ENCODE measurements around the gene MSI2. TPM values are rescaled to one million over a fixed set of nuclear protein-coding genes. Genes with fewer than 3 reads are reported as not detected.

The MSI2 gene
- total RNA-seq, 4 donors from 2014 or later = 27.3 to 50.4 (median 36.8) TPM

DNA sequence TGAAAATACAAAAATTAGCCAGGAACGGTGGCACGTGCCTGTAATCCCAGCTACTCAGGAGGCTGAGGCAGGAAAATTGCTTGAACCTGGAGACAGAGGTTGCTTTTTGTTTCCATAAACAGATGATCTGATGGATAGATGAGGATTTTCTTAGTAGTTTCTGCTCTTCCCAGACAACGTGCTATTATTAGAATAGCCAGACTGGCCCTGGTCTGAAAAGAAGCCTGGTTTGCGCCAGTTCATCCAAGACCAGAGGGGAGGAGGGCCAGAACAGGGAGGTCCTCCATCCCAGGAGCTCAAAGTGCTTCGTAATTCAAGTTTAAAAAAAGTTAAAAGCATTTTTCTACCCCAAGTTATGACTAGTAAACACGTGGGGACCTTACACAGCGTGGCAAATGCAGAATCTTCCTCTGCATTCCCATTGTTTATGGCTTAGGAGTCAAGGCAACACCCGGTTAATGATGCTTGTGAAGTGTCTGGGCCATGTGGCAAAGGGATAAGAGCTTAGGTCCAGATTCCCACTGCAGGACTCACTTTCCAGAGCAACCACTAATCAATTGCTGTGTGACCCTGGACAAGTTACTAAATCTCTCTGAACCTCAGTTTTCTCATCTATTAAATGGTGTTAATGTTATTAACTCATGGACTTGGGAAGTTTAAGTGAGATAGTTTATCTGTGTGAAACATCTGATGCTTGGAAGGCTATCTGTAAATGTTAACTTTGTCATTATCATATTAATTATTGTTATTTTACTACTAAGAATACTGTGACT, 283.4 kb downstream of the MSI2 start:
- WGBS, 2 donors (ENCODE audit: low coverage in 1 of 2) = 71 to 73% methylated on average over 3 to 8 of the region's 8 CpGs
- no peak overlapping the region for H3K4me3 ChIP-seq
- H3K27ac ChIP-seq = no peak overlapping the region
- no peak for TF ChIP-seq POLR2A (IDR thresholded peaks at IDR 0.05)
- TF ChIP-seq CTCF (IDR thresholded peaks at IDR 0.05) = no peak
- TF ChIP-seq POLR2AphosphoS5 (IDR thresholded peaks at IDR 0.05) = no peak
- TF ChIP-seq EP300 (IDR thresholded peaks at IDR 0.05) = no peak
- no peaks in the 10 kb centered on the region for H3K9me3 ChIP-seq
- H3K27me3 ChIP-seq = no peaks in the 10 kb centered on the region
- peaks cover 0 to 20% (median 0%) of the 10 kb centered on the region in 3 donors for H3K4me1 ChIP-seq
- no peaks in the 10 kb centered on the region for H3K36me3 ChIP-seq
- ATAC-seq = no peak

- no peak for ATAC-seq
Observed at GRCh38 chr17:57540596-57540995, 284.3 kb downstream of the MSI2 start.

GRCh38 chr17:57541049-57541448, 284.7 kb downstream of the MSI2 start:
- H3K36me3 ChIP-seq = no peaks in the 10 kb centered on the region
- no peak overlapping the region for H3K4me3 ChIP-seq
- WGBS, 2 donors (ENCODE audit: low coverage in 1 of 2) = 48 to 79% methylated on average over 2 to 3 of the region's 4 CpGs
- no peak for TF ChIP-seq CTCF (IDR thresholded peaks at IDR 0.05)
- no peak for TF ChIP-seq POLR2A (IDR thresholded peaks at IDR 0.05)
- no peak for TF ChIP-seq POLR2AphosphoS5 (IDR thresholded peaks at IDR 0.05)
- TF ChIP-seq EP300 (IDR thresholded peaks at IDR 0.05) = no peak
- peaks cover 0 to 11% (median 0%) of the 10 kb centered on the region in 3 donors for H3K4me1 ChIP-seq
- no peak overlapping the region for H3K27ac ChIP-seq
- H3K9me3 ChIP-seq = no peaks in the 10 kb centered on the region
- H3K27me3 ChIP-seq = no peaks in the 10 kb centered on the region
- no peak for ATAC-seq

More at GRCh38 chr17:57540596-57540995, 284.3 kb downstream of the MSI2 start:
- no peak overlapping the region for H3K27ac ChIP-seq
- WGBS, 2 donors (ENCODE audit: low coverage in 1 of 2) = 100% methylated on average over 1 of the region's 2 CpGs
- no peaks in the 10 kb centered on the region for H3K36me3 ChIP-seq
- H3K4me1 ChIP-seq = peaks cover 0 to 11% (median 0%) of the 10 kb centered on the region in 3 donors
- H3K27me3 ChIP-seq = no peaks in the 10 kb centered on the region
- no peak overlapping the region for H3K4me3 ChIP-seq
- no peaks in the 10 kb centered on the region for H3K9me3 ChIP-seq
- TF ChIP-seq CTCF (IDR thresholded peaks at IDR 0.05) (no peak), POLR2A (IDR thresholded peaks at IDR 0.05) (no peak), EP300 (IDR thresholded peaks at IDR 0.05) (no peak), POLR2AphosphoS5 (IDR thresholded peaks at IDR 0.05) (no peak)

GRCh38 chr17:57541472-57542394, 285.4 kb downstream of the MSI2 start:
- 41 to 75% methylated on average over 13 to 16 of the region's 17 CpGs for WGBS, 2 donors (ENCODE audit: low coverage in 1 of 2)

GRCh38 chr17:57542510-57542909, 286.2 kb downstream of the MSI2 start:
- no peak for ATAC-seq
- Histone ChIP-seq H3K27me3 (no peaks in the 10 kb centered on the region), H3K4me1 (peaks cover 0 to 11% (median 0%) of the 10 kb centered on the region in 3 donors), H3K4me3 (no peak overlapping the region), H3K27ac (no peak overlapping the region), H3K9me3 (no peaks in the 10 kb centered on the region), H3K36me3 (no peaks in the 10 kb centered on the region)
- TF ChIP-seq POLR2AphosphoS5 (IDR thresholded peaks at IDR 0.05) (no peak), POLR2A (IDR thresholded peaks at IDR 0.05) (no peak), CTCF (IDR thresholded peaks at IDR 0.05) (no peak), EP300 (IDR thresholded peaks at IDR 0.05) (no peak)
- 67 to 70% methylated on average over 1 to 2 of the region's 4 CpGs for WGBS, 2 donors (ENCODE audit: low coverage in 1 of 2)

More at GRCh38 chr17:57541472-57542394, 285.4 kb downstream of the MSI2 start:
- Histone ChIP-seq H3K27me3 (no peaks in the 10 kb centered on the region), H3K36me3 (no peaks in the 10 kb centered on the region), H3K27ac (peak overlapping the region in 1 of 4 donors; percentile 33), H3K9me3 (no peaks in the 10 kb centered on the region), H3K4me1 (peaks cover 0 to 11% (median 0%) of the 10 kb centered on the region in 3 donors), H3K4me3 (no peak overlapping the region)
- peak; percentile 57 for ATAC-seq
- TF ChIP-seq EP300 (IDR thresholded peaks at IDR 0.05) = no peak
- peak; percentile 56 for TF ChIP-seq POLR2AphosphoS5 (IDR thresholded peaks at IDR 0.05)

All from gastroesophageal sphincter (tissue), 4 donors.